Mesodermal cell (in vitro differentiated cells): ENCODE measurements around the gene EPOP.

Experiments used
- H3K27ac ChIP-seq: 2 replicates; pipeline ENCODE4 v1.7.0; 2013; ENCODE audit warnings: mild to moderate bottlenecking, low read depth, low read length, moderate library complexity; ENCODE audit not compliant: severe bottlenecking
- H3K36me3 ChIP-seq: 2 replicates; pipeline ENCODE4 v1.7.1; 2013; ENCODE audit warnings: mild to moderate bottlenecking, low read length, moderate library complexity; ENCODE audit not compliant: control insufficient read depth, insufficient read depth
- H3K4me1 ChIP-seq: one replicate; pipeline ENCODE4 v1.7.1; 2013; ENCODE audit warnings: mild to moderate bottlenecking, low read length; ENCODE audit not compliant: insufficient read depth, control insufficient read depth, poor library complexity, severe bottlenecking
- H3K4me3 ChIP-seq: 2 replicates; pipeline ENCODE4 v1.7.0; 2013; ENCODE audit warnings: low read length, control low read depth, mild to moderate bottlenecking; ENCODE audit not compliant: insufficient read depth, poor library complexity, severe bottlenecking; ENCODE audit errors: extremely low read depth
- H3K9me3 ChIP-seq: 2 replicates; pipeline ENCODE4 v1.7.1; 2013; ENCODE audit warnings: mild to moderate bottlenecking, low read length, moderate library complexity; ENCODE audit not compliant: control insufficient read depth
- WGBS, 2 experiments: methylation state at CpG; one replicate each; pipeline ENCODE4 v1.1.5; 2013; ENCODE audit warnings: missing lambda C conversion rate in 2 of 2; ENCODE audit not compliant: insufficient coverage in 2 of 2; 5-methylcytosine and 5-hydroxymethylcytosine counted together

EPOP gene

GRCh38 chr17:38705523-38705802 lies 30.7 kb upstream of the EPOP start:
- H3K4me3 ChIP-seq = peak overlapping the region; percentile 73
- no CpG with 5 or more reads among the region's 32 CpGs for WGBS, 2 experiments
- no peaks in the 10 kb centered on the region for H3K9me3 ChIP-seq
- H3K36me3 ChIP-seq = peaks cover 17% of the 10 kb centered on the region
- peaks cover 17% of the 10 kb centered on the region for H3K4me1 ChIP-seq
- no peak overlapping the region for H3K27ac ChIP-seq

- Histone ChIP-seq H3K27ac (peak within 1 kb of the TSS; percentile 69), H3K9me3 (no peaks in the 10 kb centered on the region), H3K4me3 (peak within 1 kb of the TSS; percentile 73), H3K36me3 (peaks cover 16% of the 10 kb centered on the region), H3K4me1 (peaks cover 17% of the 10 kb centered on the region)
- 0 to 1% methylated on average over 41 to 61 of the region's 100 CpGs for WGBS, 2 experiments
Measured at GRCh38 chr17:38704606-38705522, 30.1 kb upstream of the EPOP start, which contains the start of gene MLLT6. Gene MLLT6, plus strand, starts transcription at chr17:38705273. Its CDS starts 360 bp downstream, at chr17:38705633.

- 0 to 1% methylated on average over 12 to 21 of the region's 50 CpGs for WGBS, 2 experiments
- peaks cover 8% of the 10 kb centered on the region for H3K36me3 ChIP-seq
- H3K27ac ChIP-seq = no peak overlapping the region
- H3K4me3 ChIP-seq = peak overlapping the region; percentile 73
- peaks cover 17% of the 10 kb centered on the region for H3K4me1 ChIP-seq
- no peaks in the 10 kb centered on the region for H3K9me3 ChIP-seq
Measured at GRCh38 chr17:38703742-38704605, 29.2 kb upstream of the EPOP start.

GRCh38 chr17:38702916-38703741 lies 28.4 kb upstream of the EPOP start:
- H3K36me3 ChIP-seq = peaks cover 4% of the 10 kb centered on the region
- H3K4me3 ChIP-seq = peak overlapping the region; percentile 73
- peaks cover 17% of the 10 kb centered on the region for H3K4me1 ChIP-seq
- no peaks in the 10 kb centered on the region for H3K9me3 ChIP-seq
- 2 to 3% methylated on average over 49 to 51 of the region's 55 CpGs for WGBS, 2 experiments
- no peak overlapping the region for H3K27ac ChIP-seq

GRCh38 chr17:38702166-38702915 lies 27.6 kb upstream of the EPOP start:
- peak overlapping the region; percentile 29 for H3K27ac ChIP-seq

GRCh38 chr17:38701504-38702165 lies 26.9 kb upstream of the EPOP start:
- WGBS, 2 experiments = 14 to 20% methylated on average over 19 to 24 of the region's 25 CpGs
- peak overlapping the region; percentile 73 for H3K4me3 ChIP-seq
- no peaks in the 10 kb centered on the region for H3K36me3 ChIP-seq
- no peaks in the 10 kb centered on the region for H3K9me3 ChIP-seq
- H3K4me1 ChIP-seq = peaks cover 12% of the 10 kb centered on the region
- H3K27ac ChIP-seq = peak overlapping the region; percentile 29

More at GRCh38 chr17:38702166-38702915, 27.6 kb upstream of the EPOP start:
- Histone ChIP-seq H3K4me1 (peaks cover 17% of the 10 kb centered on the region), H3K36me3 (no peaks in the 10 kb centered on the region), H3K9me3 (no peaks in the 10 kb centered on the region), H3K4me3 (peak overlapping the region; percentile 73)
- WGBS, 2 experiments = 1% methylated on average over 58 to 72 of the region's 81 CpGs

GRCh38 chr17:38698760-38699159 lies 24.0 kb upstream of the EPOP start:
- Histone ChIP-seq H3K9me3 (no peaks in the 10 kb centered on the region), H3K27ac (no peak overlapping the region), H3K36me3 (no peaks in the 10 kb centered on the region), H3K4me3 (no peak overlapping the region), H3K4me1 (peaks cover 7% of the 10 kb centered on the region)
- 91 to 99% methylated on average over 4 of the region's 5 CpGs for WGBS, 2 experiments

- H3K36me3 ChIP-seq = no peaks in the 10 kb centered on the region
- no peak overlapping the region for H3K27ac ChIP-seq
- no peaks in the 10 kb centered on the region for H3K4me1 ChIP-seq
- WGBS, 2 experiments = 86 to 87% methylated on average over 2 to 3 of the region's 4 CpGs
- H3K9me3 ChIP-seq = no peaks in the 10 kb centered on the region
- no peak overlapping the region for H3K4me3 ChIP-seq
Measured at GRCh38 chr17:38697061-38697820, 22.5 kb upstream of the EPOP start.

GRCh38 chr17:38693700-38694329 lies 19.1 kb upstream of the EPOP start:
- Histone ChIP-seq H3K36me3 (no peaks in the 10 kb centered on the region), H3K27ac (no peak overlapping the region), H3K4me1 (no peaks in the 10 kb centered on the region), H3K4me3 (no peak overlapping the region), H3K9me3 (no peaks in the 10 kb centered on the region)
- WGBS, 2 experiments = 83 to 87% methylated on average over 8 to 12 of the region's 12 CpGs
